A549 (cell line): ENCODE results near the gene DCLK2.

Experiments used
- BHLHE40 ChIP-seq: IDR thresholded peaks from 2 replicates; pipeline ENCODE4 v1.6.1; 2012; ENCODE audit warnings: low read depth, low read length, inconsistent platforms
- CHD4 ChIP-seq: fragments of 200-600 bp; sonication (generic); IDR thresholded peaks from 2 replicates; pipeline ENCODE4 v1.6.1; 2016; ENCODE audit warnings: antibody characterized with exemption, mild to moderate bottlenecking, borderline replicate concordance
- CTCF ChIP-seq: fragments of >200 bp; sonication (Bioruptor Twin); formaldehyde crosslinking; IDR thresholded peaks from 3 replicates; pipeline ENCODE4 v1.5.1; 2016
- EP300 ChIP-seq, 2 experiments: fragments of >200 bp; sonication (Bioruptor Twin); formaldehyde crosslinking; IDR thresholded peaks; 2 replicates in 1 of 2; 3 replicates in 1 of 2; pipeline ENCODE4 v1.6.1; 2016 to 2017
- HDAC2 ChIP-seq: fragments of 200-600 bp; sonication (generic); IDR thresholded peaks from 2 replicates; pipeline ENCODE4 v1.6.1; 2016
- MAX ChIP-seq: IDR thresholded peaks from 2 replicates; pipeline ENCODE4 v1.6.1; 2012
- NR3C1 ChIP-seq: fragments of >200 bp; sonication (Bioruptor Twin); formaldehyde crosslinking; IDR thresholded peaks from 3 replicates; pipeline ENCODE4 v1.6.1; 2017
- PHF8 ChIP-seq: fragments of 200-600 bp; sonication (generic); IDR thresholded peaks from 2 replicates; pipeline ENCODE4 v1.6.1; 2016; ENCODE audit warnings: low read depth, mild to moderate bottlenecking, antibody characterized with exemption, moderate library complexity, borderline replicate concordance
- POLR2A ChIP-seq: IDR thresholded peaks from 2 replicates; pipeline ENCODE4 v1.6.1; 2012; ENCODE audit warnings: mild to moderate bottlenecking, low read length
- RAD21 ChIP-seq, 2 experiments: fragments of >200 bp in 1 of 2; sonication (Bioruptor Twin) in 1 of 2; formaldehyde crosslinking in 1 of 2; IDR thresholded peaks in 1 of 2; conservative IDR thresholded peaks in 1 of 2; 2 replicates in 1 of 2; 3 replicates in 1 of 2; pipeline ENCODE4 v1.6.1; 2012 to 2018; ENCODE audit warnings: inconsistent platforms in 1 of 2
- RARB ChIP-seq: fragments of 250-450 bp; sonication (Bioruptor Pico); IDR thresholded peaks from 2 replicates; pipeline ENCODE4 v1.8.0; 2021; ENCODE audit warnings: mild to moderate bottlenecking, moderate library complexity
- SREBF2 ChIP-seq: fragments of 450-650 bp; IDR thresholded peaks from 2 replicates; pipeline ENCODE4 v1.6.1; 2014; ENCODE audit warnings: mild to moderate bottlenecking, moderate library complexity
- USF2 ChIP-seq: fragments of 450-650 bp; IDR thresholded peaks from 2 replicates; pipeline ENCODE4 v1.6.1; 2014; ENCODE audit warnings: antibody characterized with exemption
- ZC3H11A ChIP-seq: fragments of 450-650 bp; IDR thresholded peaks from 2 replicates; pipeline ENCODE4 v1.6.1; 2014; ENCODE audit warnings: antibody characterized with exemption, mild to moderate bottlenecking

GRCh38 chr4:150126864-150127203 is 48.6 kb downstream of the DCLK2 start:
- TF ChIP-seq EP300 (IDR thresholded peaks at IDR 0.05) (no peak), POLR2A (no peak), CTCF (no peak), RARB (no peak), NR3C1 (no peak), RAD21 (conservative IDR thresholded peaks at IDR 0.05 in 1 of 2, IDR thresholded peaks at IDR 0.05 in 1 of 2) (no peak), HDAC2 (no peak), PHF8 (no peak), SREBF2 (no peak), BHLHE40 (no peak), CHD4 (no peak), USF2 (no peak), MAX (no peak), ZC3H11A (no peak)
